ENCODE measurements around the gene RNF157. TPM values are rescaled to one million over a fixed set of nuclear protein-coding genes. Genes with fewer than 3 reads are reported as not detected.
A peak's percentile ranks its signal among the peaks of the same experiment; 100 is the strongest.

The RNF157 gene
- 1 to 10 TPM in 3 of 4 donors, under 1 TPM in 1; 0.85 to 3.4 (median 1.3) TPM for total RNA-seq

GRCh38 chr17:76240461-76241203 is at the start of gene RNF157:
Gene RNF157, minus strand, starts transcription at chr17:76240493. Its CDS starts 253 bp downstream, at chr17:76240240.
- H3K27ac ChIP-seq: no peak within 1 kb of the TSS
- DNase-seq (ENCODE audit: low spot score in 2 of 2): peak in 1 of 2 donors; percentile 69

GRCh38 chr17:76281573-76282371 is 41.5 kb upstream of the RNF157 start:
- Histone ChIP-seq H3K36me3 (no peaks in the 10 kb centered on the region), H3K27ac (no peak overlapping the region), H3K27me3 (no peaks in the 10 kb centered on the region), H3K4me1 (peaks cover 19% of the 10 kb centered on the region), H3K9me3 (no peaks in the 10 kb centered on the region), H3K4me3 (no peak overlapping the region)
- no peak for DNase-seq (ENCODE audit: low spot score in 2 of 2)
- TF ChIP-seq POLR2A (IDR thresholded peaks at IDR 0.05) (no peak), POLR2AphosphoS5 (IDR thresholded peaks at IDR 0.05) (no peak), CTCF (IDR thresholded peaks at IDR 0.05) (no peak), EP300 (IDR thresholded peaks at IDR 0.05) (no peak)
- WGBS: 95% methylated on average over 8 of the region's 23 CpGs

More at GRCh38 chr17:76240461-76241203, at the start of gene RNF157:
- Histone ChIP-seq H3K36me3 (no peaks in the 10 kb centered on the region), H3K9me3 (no peaks in the 10 kb centered on the region), H3K4me1 (peaks cover 24% of the 10 kb centered on the region), H3K27me3 (peaks cover 17% of the 10 kb centered on the region), H3K4me3 (peak within 1 kb of the TSS; percentile 66)
- TF ChIP-seq CTCF (IDR thresholded peaks at IDR 0.05) (no peak), POLR2AphosphoS5 (IDR thresholded peaks at IDR 0.05) (no peak), EP300 (IDR thresholded peaks at IDR 0.05) (no peak), POLR2A (IDR thresholded peaks at IDR 0.05) (no peak)
- 0% methylated on average over 2 of the region's 102 CpGs for WGBS

- no peak overlapping the region for H3K27ac ChIP-seq
- no peaks in the 10 kb centered on the region for H3K9me3 ChIP-seq
- no peak overlapping the region for H3K4me3 ChIP-seq
- no peak for DNase-seq (ENCODE audit: low spot score in 2 of 2)
- H3K36me3 ChIP-seq: no peaks in the 10 kb centered on the region
- 74% methylated on average over 2 of the region's 15 CpGs for WGBS
- no peaks in the 10 kb centered on the region for H3K27me3 ChIP-seq
- H3K4me1 ChIP-seq: peaks cover 23% of the 10 kb centered on the region
- no peak for TF ChIP-seq POLR2AphosphoS5 (IDR thresholded peaks at IDR 0.05)
- no peak for TF ChIP-seq EP300 (IDR thresholded peaks at IDR 0.05)
- no peak for TF ChIP-seq CTCF (IDR thresholded peaks at IDR 0.05)
- no peak for TF ChIP-seq POLR2A (IDR thresholded peaks at IDR 0.05)
Measured at GRCh38 chr17:76280650-76281049, 40.4 kb upstream of the RNF157 start.

- H3K4me3 ChIP-seq: no peak overlapping the region
- 87% methylated on average over 11 of the region's 15 CpGs for WGBS
- no peak for TF ChIP-seq CTCF (IDR thresholded peaks at IDR 0.05)
- no peak for TF ChIP-seq POLR2A (IDR thresholded peaks at IDR 0.05)
- TF ChIP-seq POLR2AphosphoS5 (IDR thresholded peaks at IDR 0.05): no peak
- TF ChIP-seq EP300 (IDR thresholded peaks at IDR 0.05): no peak
- H3K9me3 ChIP-seq: no peaks in the 10 kb centered on the region
- H3K27me3 ChIP-seq: no peaks in the 10 kb centered on the region
- no peak overlapping the region for H3K27ac ChIP-seq
- H3K36me3 ChIP-seq: no peaks in the 10 kb centered on the region
- no peak for DNase-seq (ENCODE audit: low spot score in 2 of 2)
- peaks cover 23% of the 10 kb centered on the region for H3K4me1 ChIP-seq
Measured at GRCh38 chr17:76279742-76280287, 39.5 kb upstream of the RNF157 start.
